GM18498 (cell line): Measurements from ENCODE around the gene KCNMA1.
"Not testable (repeated sequence)": the region's sequence is repeated elsewhere in the genome, so short reads cannot be mapped to it uniquely, and the experiment has no call there.

Experiments used
- ATAC-seq: cut with Tn5 transposase; IDR thresholded peaks from one replicate; pipeline ENCODE4 v1.9.1; 2021; ENCODE audit warnings: mild to moderate bottlenecking, moderate library complexity; ENCODE audit not compliant: unreplicated experiment

Gene KCNMA1

DNA sequence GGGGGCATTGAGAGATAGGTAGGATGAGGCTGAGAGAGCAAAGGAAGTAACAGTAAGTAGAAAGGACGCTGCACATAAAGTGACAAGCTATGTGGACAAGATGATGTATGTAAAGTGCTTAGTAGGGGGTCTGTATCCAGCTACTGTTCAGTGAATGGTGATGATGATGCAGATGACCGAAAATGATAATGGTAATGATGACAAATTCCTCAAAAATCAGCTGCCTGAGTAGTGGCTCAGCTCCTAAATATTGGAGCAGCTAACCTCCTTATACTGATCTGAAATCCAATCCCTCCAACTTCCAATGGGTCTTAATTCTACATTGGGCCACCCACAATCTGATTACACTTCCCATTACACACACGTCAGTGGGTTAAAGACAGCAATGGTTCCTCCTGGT, 27.1 kb upstream of the KCNMA1 start:
- no peak for ATAC-seq

DNA sequence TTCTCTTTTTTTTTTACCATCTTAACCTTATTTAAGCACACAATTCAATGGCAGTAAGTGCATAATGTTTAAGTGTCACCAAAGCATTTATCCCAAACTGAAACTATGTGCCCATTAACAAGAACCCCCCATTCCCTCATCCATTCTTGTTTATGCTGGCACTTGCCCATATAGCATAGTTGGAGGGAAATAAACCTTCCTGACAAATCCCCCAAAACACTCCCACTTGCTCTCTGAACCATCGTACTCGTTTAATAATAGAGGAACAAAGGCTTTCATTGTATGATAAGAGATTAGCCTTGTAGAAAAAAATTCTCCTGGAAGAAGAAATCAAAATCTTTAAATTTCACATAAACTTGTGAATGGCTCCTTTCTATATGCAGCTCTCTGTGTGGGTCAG, 26.4 kb upstream of the KCNMA1 start:
- ATAC-seq = no peak

DNA sequence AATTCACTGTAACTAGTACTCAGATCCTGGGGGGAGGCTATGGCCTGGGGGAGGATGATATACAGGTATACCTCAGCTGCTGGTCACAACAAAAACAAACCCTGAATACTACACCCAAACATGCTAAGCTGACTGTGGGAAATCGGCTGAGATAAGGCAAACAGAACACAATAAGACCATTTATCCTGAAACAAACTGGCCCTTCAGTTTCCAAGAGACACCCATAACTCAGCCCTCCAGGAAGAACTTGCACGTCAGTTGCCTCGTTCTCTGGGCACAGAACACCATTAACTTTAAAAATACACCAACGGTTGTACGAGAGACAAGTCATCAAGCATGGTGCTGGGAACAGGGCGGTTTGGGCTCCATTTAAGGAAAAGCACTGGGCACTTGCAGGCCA, 24.1 kb upstream of the KCNMA1 start:
- ATAC-seq = no peak

DNA sequence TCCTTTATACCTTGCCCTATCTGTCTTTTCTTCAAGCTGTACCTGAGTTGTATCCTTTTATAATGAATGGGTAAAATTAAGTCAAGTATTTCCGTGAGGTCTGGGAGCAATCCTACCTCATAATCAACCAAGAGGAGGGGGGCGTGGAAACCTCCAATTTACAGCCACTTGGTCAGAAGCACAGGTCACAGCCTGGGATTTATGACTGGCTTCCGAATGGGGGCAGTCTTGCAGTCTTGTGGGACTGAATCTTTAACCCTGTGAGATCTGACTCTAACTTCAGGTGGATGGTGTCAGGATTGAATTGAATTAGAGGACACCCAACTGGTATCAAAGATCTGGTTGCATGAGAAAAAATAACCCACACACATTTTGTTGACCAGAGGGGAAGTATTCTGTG, 23.5 kb upstream of the KCNMA1 start:
- no peak for ATAC-seq

DNA sequence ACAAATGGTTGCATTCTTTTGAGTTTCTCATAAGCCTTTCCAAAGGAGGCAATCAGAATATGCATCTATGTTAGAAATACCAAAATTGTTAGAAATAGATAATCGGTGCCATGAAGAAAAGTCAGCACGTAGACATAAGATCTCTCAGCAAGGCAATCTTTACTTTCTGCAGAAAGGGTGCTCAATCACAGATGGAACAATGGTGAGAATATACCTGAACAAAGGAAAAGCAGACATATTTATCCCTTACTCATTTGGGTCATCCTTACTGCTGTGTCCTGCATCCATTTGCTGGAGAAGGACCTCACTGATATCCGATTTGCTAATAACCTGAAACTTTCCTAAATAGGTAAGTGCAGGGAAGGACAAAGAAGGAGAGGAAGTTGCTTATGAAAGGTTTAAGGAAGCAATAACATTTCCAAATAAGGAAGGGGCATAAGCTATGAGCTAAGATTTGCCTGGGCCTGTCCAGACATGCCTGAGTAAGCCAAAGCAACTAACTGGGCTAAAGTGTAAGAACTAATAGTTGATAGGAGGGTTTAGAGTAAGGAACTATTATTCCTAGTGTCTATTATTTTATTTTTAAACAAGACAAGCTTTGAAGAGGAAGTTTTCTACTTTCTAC, 21.6 kb upstream of the KCNMA1 start:
- ATAC-seq = not testable (repeated sequence)

DNA sequence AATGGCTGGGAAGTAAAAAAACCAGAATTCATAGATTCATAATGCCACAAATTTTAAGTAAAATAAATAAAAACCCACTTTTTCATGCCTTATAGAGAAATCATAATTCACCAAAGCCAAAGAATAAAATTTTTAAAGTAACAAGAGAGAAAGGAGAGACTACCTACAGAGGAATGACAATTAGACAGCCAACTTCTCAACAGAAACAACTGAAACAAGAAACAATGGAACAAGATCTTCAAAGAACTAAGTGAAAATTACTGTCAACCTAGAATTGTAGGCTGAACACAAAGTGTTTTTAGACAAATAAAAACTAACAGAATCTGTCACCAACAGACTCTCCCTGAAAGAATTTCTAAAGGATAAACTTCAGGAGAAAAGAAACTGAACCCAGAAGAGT, 15.6 kb upstream of the KCNMA1 start:
- no peak for ATAC-seq

DNA sequence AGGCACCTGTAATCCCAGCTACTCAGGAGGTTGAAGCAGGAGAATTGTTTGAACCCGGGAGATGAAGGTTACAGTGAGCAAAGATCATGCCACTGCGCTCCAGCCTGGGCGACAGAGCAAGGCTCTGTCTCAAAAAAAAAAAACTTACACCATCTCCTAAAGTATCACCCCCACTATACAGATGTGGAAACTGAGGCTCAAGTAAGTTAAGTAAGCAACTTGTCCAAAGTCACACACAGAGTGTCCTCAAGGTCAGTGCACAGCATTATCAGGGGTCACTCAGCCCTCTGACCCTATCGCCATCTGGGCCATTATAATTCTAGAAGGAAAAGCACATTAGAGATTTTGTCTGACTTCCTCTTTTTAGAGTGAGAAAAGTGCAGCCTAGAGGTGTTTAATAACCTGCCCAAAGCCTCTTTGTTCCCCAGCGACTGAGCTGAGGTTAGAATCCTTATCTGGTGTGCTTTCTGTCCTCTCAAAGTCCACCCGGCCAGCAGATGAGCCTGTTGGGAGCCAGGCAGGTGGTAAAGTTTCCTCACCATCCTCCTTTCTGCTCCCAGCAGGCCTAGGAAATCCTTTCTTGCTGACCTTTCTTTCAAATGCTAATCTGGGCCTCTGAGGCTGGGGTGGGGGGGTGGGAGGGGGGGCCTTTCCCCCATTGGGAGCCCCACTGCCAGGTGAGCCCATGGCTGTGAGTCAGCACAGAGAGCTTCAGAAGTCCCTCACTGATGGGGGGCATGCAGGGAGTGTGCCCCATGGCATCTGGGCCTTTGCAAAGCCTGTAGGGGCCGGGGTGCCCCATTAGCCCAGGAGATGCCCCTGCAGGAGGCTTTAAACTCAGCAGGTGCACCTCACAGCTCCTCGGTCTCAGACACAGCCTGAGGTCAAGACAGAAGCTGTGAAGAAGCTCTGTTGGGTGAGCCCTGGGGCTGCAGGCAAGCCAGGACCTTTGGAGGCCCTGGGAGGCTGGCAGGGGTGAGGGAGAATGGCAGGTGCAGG, 12.0 kb upstream of the KCNMA1 start:
- peak; percentile 64 for ATAC-seq

DNA sequence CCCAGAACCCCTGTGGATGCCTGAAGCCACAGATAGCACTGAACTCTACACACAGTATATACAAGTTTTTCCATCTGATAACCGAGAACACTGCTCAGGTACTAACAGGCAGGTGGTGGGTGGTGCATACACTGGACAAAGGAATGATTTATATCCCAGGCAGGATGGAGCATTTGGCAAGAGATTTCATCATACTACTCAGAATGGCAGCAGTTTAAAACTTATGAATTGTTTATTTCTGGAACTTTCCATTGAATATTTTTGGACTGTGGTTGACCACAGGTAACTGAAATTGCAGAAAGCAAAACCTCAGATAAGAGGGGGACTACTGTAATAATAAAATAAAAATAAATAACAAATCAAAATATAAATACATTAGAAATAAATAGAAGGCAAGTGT, 10.9 kb upstream of the KCNMA1 start:
- ATAC-seq = no peak

DNA sequence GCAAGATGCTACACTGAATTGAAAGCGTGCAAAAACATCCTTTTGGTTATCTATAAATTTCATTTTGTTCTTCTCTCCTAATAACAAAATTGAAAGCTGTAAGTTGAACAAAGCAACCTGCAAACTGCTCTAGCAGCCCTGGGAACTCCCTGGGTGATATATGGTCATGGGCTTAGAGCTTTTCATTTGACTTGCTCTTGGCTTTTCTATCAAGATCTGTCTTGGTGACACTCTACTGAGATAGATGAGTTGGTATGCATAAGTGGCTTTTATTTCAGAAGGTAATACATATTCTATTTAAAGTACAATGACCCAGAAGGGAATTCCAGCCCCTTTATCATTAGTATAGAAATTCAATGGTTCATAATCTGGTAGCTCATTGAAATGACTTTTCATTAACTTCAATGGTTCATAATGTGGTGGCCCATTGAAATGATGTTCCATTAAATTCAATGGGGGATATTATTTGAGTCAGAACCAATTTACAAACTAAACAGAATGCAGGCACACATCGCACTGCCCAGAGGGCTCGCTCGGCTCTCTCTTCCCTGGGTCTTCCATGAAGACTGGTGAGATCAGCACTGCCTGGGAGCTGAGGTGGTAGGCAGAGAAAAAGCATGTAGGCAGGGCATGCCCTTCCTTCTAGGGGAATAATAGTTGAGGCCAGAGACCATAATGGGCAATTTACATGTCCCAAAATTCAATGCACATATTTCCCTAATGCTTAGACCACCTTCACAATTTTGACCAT, 10.1 kb upstream of the KCNMA1 start:
- ATAC-seq = no peak

DNA sequence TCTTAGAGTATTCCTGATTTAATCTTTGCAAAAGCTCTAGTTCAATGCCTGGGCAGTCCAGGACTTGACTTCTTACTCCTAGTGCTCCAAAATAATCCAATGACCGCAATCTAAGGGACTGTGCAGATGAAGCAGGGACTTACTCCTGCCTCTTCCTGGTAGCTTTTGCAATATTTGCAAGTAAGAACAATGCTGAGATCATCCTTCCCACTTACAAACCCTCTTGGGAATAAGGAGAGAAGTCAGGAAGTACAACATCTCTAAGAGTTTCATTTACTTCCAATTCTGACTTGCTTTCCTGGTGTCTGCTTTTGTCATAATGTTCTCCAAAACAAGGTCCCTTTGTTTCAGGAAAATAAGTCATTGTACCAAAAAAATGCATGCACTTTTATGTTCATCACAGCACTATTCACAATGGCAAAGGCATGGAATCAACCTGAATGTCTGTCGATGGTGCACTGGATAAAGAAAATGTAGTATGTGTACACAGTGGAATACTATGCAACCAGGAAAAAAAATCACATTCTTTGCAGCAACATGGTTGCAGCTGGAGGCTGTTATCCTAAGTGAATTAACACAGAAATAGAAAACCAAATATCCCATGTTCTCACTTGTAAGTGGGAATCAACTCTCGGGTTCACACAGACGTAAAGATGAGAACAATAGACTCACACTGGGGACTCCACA, 7.1 kb upstream of the KCNMA1 start:
- no peak for ATAC-seq

DNA sequence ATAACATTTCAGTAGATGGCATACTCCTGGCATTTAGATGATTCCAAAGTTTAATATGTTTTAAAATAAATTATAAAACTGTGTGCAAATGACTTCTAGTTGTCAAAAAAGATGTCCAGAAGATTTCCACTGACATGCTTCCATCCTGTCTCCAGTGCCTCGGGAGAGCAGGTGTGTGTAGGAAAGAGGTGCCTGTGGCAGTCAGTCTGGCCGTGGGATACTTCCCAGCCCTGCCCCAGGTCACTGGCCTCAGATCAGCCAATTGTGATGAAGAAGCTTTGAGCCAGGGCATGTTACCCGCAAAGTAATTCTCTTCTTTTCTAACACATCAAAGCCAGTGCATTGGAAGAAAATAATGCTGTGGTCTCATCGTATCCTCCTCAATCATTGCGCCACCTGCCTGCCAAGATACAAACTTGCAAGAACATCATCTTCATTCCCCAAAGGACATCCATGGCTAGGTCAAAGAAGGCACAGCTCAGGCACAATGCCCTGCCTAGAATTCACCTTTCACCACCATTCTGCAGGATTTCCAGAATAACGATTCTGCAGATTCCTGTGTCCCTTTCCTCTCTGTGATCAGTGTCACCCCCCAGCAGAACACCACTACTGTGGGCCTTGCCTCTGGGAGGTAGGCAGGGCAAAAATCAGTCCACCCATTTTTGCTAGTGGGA, 6.3 kb upstream of the KCNMA1 start:
- ATAC-seq = no peak

DNA sequence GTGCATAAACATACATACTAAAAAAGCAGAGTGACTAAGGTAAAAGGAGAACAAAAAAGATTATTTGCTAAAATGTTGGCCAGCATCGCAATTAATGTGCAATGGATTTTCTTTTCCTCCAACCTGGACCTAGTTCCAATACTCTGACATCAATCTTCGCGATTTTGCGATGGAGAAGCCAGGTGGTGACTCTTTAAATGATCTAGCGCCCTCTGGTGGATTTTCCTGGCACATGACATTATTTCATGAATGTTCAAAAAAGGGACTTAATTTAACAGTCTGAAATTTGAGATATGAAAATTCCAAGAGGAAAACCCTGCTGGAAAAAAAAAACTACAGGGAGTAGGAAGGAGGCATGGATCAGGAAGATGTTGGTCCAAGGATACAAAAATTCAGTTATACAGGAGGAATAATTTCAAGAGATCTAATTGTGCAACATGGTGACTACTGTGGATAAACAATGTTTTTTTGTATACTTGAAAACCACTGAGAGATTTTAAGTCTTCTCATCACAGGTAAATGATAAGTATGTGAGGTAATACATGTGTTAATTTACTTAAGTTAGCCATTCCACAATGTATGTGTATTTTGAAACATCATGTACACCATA, 4.3 kb upstream of the KCNMA1 start:
- ATAC-seq = no peak

DNA sequence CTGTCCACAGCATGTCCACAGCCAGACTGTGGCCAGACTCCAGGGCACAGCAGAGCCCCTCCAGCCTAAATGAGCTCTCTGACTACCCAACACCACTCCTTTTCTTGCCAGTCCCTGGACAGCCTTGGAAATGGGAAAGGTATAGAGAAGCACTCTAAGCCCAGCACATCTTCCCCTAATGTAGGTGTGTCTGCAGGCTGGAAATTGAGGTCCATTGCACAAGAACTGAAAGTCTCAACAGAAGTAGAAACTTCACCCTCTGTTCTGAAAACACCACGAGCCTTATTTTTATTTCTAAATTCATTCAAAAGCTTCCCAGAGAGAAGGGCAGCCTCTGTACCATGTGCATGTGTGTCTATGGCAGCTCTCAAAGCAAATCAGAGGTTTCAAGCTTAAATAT, 3.7 kb upstream of the KCNMA1 start:
- ATAC-seq = no peak

DNA sequence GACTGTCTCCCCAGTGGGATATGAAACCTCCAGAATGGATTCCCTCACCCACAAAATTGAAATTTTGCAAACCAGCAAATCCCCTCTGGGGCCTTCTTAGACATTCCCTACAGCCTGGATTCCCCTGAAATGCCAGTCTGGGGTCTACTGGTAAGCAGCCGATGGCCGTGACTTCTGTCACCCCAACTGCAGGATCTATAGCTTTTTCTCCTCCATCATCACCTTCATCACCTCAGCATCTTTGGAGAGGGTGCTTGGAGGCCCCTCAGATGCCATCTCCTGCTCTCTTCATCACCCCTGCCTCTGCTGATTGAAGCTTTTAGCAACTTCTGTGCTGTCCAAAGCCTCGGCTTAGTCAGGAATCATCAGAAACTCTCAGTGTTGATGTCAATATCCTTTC, 2.6 kb upstream of the KCNMA1 start:
- no peak for ATAC-seq

DNA sequence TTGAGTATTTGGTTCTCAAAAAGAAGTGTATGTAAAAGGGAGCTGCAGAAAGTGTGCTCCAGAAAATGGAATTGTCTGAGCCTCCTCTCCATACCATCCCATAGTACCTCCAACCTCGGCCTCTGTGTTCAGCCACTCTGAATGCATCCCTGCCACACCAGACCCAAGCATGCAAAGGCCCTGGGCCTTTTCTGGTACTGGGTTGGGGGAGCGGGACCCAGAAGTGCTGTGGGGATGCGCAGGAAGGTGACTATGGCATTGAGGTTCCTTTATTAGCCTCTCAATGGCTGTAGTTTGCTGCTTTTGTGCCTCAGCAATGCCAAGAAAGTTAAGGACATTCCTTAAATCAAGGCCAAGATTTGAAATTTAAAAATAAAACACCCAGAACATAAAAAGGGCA, 2.1 kb upstream of the KCNMA1 start:
- no peak for ATAC-seq

DNA sequence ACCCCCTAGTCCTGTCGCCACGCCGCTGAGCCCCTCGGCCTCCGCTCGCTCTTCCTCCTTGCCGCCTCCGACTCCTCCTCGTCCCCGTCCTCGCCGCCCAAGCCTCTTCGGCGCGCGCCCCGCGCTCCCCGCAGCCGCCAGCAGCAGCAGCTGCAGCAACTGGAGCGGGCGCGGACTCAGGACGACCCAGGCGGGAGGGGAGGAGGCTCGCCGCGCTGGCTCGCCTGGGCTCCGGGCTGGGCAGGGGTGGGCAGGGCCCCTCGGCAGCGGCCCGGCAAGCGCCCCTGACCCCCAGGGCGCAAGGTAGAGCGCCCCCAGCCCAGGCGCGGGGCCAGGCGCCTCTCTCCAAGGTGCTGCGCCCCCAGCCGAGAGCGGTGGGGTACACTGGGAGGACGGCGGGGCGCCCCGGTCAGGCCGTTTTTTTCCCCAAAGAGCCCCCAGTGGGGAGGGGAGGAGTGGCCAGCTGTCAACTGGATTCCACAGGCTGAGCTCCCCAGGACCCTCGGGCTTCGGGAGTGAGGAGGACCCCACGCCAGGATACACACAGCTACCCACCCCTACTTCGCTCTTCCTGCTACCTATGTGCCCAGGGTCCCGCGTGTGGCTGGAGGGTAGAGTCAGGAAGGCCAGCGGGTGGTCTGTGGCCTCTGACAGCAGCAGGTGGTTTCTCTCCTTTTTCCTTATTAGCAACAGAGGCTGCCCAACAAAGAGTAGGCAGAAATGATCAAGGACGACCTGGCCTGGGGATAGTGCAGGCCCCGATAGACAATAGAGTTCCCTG, 903 bp upstream of the KCNMA1 start:
- ATAC-seq = no peak

DNA sequence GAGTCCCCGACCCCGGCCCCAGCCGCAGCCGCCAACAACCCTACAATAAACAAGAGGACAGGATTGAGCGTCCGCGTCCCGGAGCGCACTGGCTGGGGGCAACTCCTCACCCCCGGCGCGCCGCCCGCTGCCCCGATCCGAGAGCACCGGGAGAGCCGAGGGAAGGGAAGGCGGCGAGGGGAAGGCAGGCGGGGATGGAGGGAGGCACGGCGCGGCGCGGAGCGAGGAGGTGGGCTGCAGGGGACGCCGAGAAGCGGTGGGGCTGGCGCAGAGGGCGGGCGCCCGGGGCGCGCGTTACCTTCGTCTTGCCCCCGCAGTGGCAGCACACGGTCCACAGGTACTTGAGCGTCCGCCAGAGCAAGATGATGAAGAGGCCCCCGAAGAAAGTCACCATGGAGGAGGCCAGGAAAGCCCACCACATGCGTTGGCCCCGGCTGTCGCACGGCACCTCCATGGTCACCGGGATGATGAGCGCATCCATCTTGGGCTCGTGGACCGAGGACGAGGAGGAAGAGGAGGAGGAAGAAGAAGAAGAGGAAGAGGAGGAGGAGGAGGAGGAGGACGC, 559 bp downstream of the KCNMA1 start:
- no peak for ATAC-seq

DNA sequence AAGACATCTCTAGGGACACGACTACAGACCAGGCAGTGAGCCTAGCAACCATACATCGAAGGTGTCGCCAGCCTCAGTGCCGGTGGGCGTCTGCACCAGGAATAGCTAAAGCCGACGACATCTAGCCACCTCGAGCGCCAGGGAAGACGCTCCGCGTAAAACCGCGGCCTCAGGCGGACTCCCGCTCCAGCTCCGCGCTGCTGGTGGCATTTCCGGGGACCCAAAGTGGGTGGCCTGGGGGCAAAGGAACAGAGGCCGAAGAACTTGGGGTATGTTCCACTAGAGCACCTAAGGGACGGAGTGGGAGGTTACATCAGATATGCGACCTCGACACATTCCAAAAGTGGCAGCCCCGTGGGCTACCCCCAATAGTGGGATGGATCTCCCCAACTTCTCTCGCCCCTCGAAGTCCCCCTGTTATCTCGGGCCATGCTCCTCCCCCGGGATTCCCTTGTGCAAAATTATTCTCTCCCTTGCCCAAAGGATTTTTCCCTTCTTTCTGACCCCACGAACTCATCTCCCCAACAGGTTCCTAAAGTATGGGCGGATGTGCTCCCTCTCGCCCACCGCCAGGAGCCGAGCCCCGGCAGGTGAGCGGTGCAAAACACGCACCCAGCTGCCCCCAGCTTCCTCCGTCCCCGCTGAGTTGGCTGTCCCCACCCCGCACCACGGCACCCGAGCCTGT, 1.2 kb downstream of the KCNMA1 start:
- no peak for ATAC-seq
